Psoas muscle (tissue), 8 donors: ENCODE data around the gene ECHDC3. TPM values are rescaled to one million over a fixed set of nuclear protein-coding genes. Genes with fewer than 3 reads are reported as not detected.
A peak's percentile ranks its signal among the peaks of the same experiment; 100 is the strongest.

ENCODE experiments used
- ATAC-seq, 4 donors: fragments of 200-7000 bp; cut with Tn5 transposase; one replicate each; pipeline ENCODE4 v1.9.1; 2020; ENCODE audit warnings: moderate library complexity in 3 of 4, mild to moderate bottlenecking in 2 of 4
- DNase-seq, 2 donors: peaks; one replicate each; pipeline ENCODE4 v3.0.0-alpha.2; 2020
- H3K27ac ChIP-seq: fragments of 200-600 bp; one replicate; pipeline ENCODE4 v1.8.0; 2022
- H3K27me3 ChIP-seq, 3 donors: fragments of 200-600 bp in 1 of 3; one replicate each; pipeline versions ENCODE4 v1.6.1 to v1.8.0; 2013 to 2022; ENCODE audit warnings: low read length in 2 of 3, mild to moderate bottlenecking in 2 of 3, moderate library complexity in 1 of 3; ENCODE audit not compliant: insufficient read depth in 3 of 3
- H3K36me3 ChIP-seq, 2 donors: fragments of 200-600 bp in 1 of 2; one replicate each; pipeline versions ENCODE4 v1.6.1 to v1.8.0; 2013 to 2022; ENCODE audit warnings: low read depth in 1 of 2, mild to moderate bottlenecking in 1 of 2, moderate library complexity in 1 of 2; ENCODE audit not compliant: insufficient read depth in 1 of 2
- H3K4me1 ChIP-seq: fragments of 200-600 bp; one replicate; pipeline ENCODE4 v1.8.0; 2022
- H3K4me3 ChIP-seq: fragments of 200-600 bp; one replicate; pipeline ENCODE4 v1.8.0; 2022; ENCODE audit warnings: mild to moderate bottlenecking
- H3K9me3 ChIP-seq: fragments of 200-600 bp; one replicate; pipeline ENCODE4 v1.8.0; 2022
- CTCF ChIP-seq: fragments of 200-600 bp; IDR thresholded peaks from one replicate; pipeline ENCODE4 v1.8.0; 2022; ENCODE audit warnings: antibody characterized with exemption
- WGBS, 3 donors: extraction: QIAGEN DNeasy Blood & Tissue Kit; methylation state at CpG; one replicate each; pipeline versions ENCODE4 v1.1.6 to v1.1.7; 2013; 5-methylcytosine and 5-hydroxymethylcytosine counted together
- intact Hi-C, 2 donors: fragments of 100-400 bp; cut with DNase I; formaldehyde crosslinking; loops; one replicate each; pipeline versions ENCODE4 v1.11.0 to v1.14.2; 2022
- long read RNA-seq, 2 donors: library from polyadenylated mRNA; unstranded; transcript quantifications; one replicate each; pipeline ENCODE4 v2.0.0, GENCODE V29; 2021
- polyA plus RNA-seq, 3 donors: library from polyadenylated mRNA; stranded (reverse); fragments of 200-250 nt; gene quantifications; one replicate each; pipeline ENCODE4 v1.2.3, GENCODE V29; 2013
- total RNA-seq, 4 donors: library from RNA; stranded (reverse); fragmentation: NEBNext Ultra II Directional in 2 of 4; extraction: Animal tissue kit (Norgen Biotek cat#: 25700) in 2 of 4; gene quantifications; one replicate each; pipeline versions ENCODE4 v1.2.1 to v1.2.4, GENCODE V29; 2021 to 2023
- donor health status: healthy with polysubstance abuse.
- donor health status: DM: no; HTN: no; CAD: no; lungs with moderate emphysema.
- donor health status: Bipolar disorder and iron deficiency.
- donor health status: healthy.
- donor health status: DM: yes; HTN: yes; CAD: no.
- donor health status: DM: no; HTN: no; CAD: no.
- donor health status: DM: no; HTN: no; CAD: no.
- donor health status: DM: yes; HTN: yes; CAD: no.

The ECHDC3 gene
- 100 to 1,000 TPM in 2 of 4 donors, 10 to 100 TPM in 2; 39.9 to 146 (median 84.6) TPM for total RNA-seq
- 100 to 1,000 TPM in 1 of 3 donors, 10 to 100 TPM in 2; 55.8 to 119 (median 66.9) TPM for polyA plus RNA-seq
- long read RNA-seq, donor 1, transcript ECHDC3-201 (5 exons, 1,649 nt), result major isoform, 52 of 59 reads
- long read RNA-seq, donor 1, partial matches to known transcripts, result 1 of 59 reads
- long read RNA-seq, donor 1, other reads (novel, unspliced or antisense), result 5 of 59 reads
- long read RNA-seq, donor 2, transcript ECHDC3-201 (5 exons, 1,649 nt), result major isoform, 337 of 381 reads
- long read RNA-seq, donor 2, partial matches to known transcripts, result 21 of 381 reads
- long read RNA-seq, donor 2, other reads (novel, unspliced or antisense), result 21 of 381 reads

- Histone ChIP-seq H3K27ac (peak within 1 kb of the TSS; percentile 87), H3K27me3 (peaks cover 0 to 4% (median 0%) of the 10 kb centered on the region in 3 donors), H3K4me3 (peak within 1 kb of the TSS; percentile 77), H3K4me1 (peaks cover 25% of the 10 kb centered on the region), H3K36me3 (peaks cover 0 to 6% of the 10 kb centered on the region in 2 donors), H3K9me3 (no peaks in the 10 kb centered on the region)
- ATAC-seq, result peak; percentile 71 to 86 (median 82)
- peak; percentile 73 to 90 for DNase-seq
- intact Hi-C loops, result loop anchor here (5.0 kb wide), 2 partner anchors 125 to 130 kb away; partner anchors contain the start of gene USP6NL (in 1 of the 2)
- TF ChIP-seq CTCF, result no peak
- 2 to 8% (median 2%) methylated on average over 53 to 93 of the region's 93 CpGs for WGBS, 3 donors
These were observed at the start of gene ECHDC3 for GRCh38 chr10:11742009-11742778. Gene ECHDC3 (plus strand): TSS chr10:11742382. CDS start chr10:11742577, 195 bp downstream.

GRCh38 chr10:11693376-11693775 is 48.8 kb upstream of the ECHDC3 start:
- H3K4me3 ChIP-seq, result no peak overlapping the region
- intact Hi-C loops, result no loop called here
- no peak overlapping the region for H3K27ac ChIP-seq
- TF ChIP-seq CTCF, result no peak
- H3K36me3 ChIP-seq, result no peaks in the 10 kb centered on the region
- H3K9me3 ChIP-seq, result no peaks in the 10 kb centered on the region
- no peak for ATAC-seq
- peaks cover 0 to 20% (median 5%) of the 10 kb centered on the region in 3 donors for H3K27me3 ChIP-seq
- WGBS, 3 donors, result 90 to 92% (median 90%) methylated on average over 7 of the region's 7 CpGs
- no peak for DNase-seq
- H3K4me1 ChIP-seq, result no peaks in the 10 kb centered on the region

- Histone ChIP-seq H3K4me3 (no peak overlapping the region), H3K36me3 (no peaks in the 10 kb centered on the region), H3K4me1 (no peaks in the 10 kb centered on the region), H3K9me3 (no peaks in the 10 kb centered on the region), H3K27ac (no peak overlapping the region), H3K27me3 (peaks cover 0 to 8% (median 0%) of the 10 kb centered on the region in 3 donors)
- ATAC-seq (no peak), DNase-seq (no peak)
- TF ChIP-seq CTCF, result no peak
- intact Hi-C loops, result no loop called here
- 70 to 78% (median 76%) methylated on average over 2 of the region's 2 CpGs for WGBS, 3 donors
These were observed 46.4 kb upstream of the ECHDC3 start for GRCh38 chr10:11695779-11696178.

- DNase-seq, result no peak
- Histone ChIP-seq H3K4me3 (no peak overlapping the region), H3K27ac (no peak overlapping the region), H3K27me3 (peaks cover 0 to 3% (median 0%) of the 10 kb centered on the region in 3 donors), H3K9me3 (no peaks in the 10 kb centered on the region), H3K36me3 (no peaks in the 10 kb centered on the region), H3K4me1 (no peaks in the 10 kb centered on the region)
- intact Hi-C loops, result no loop called here
- 74 to 95% (median 74%) methylated on average over 6 of the region's 6 CpGs for WGBS, 3 donors
- ATAC-seq, result no peak
- TF ChIP-seq CTCF, result no peak
These were observed 44.3 kb upstream of the ECHDC3 start for GRCh38 chr10:11697718-11698527.
